HG02759 (cell line): ENCODE data around the gene RASA2.
"Not testable (repeated sequence)": the region's sequence is repeated elsewhere in the genome, so short reads cannot be mapped to it uniquely, and the experiment has no call there.

Experiments
- ATAC-seq: cut with Tn5 transposase; IDR thresholded peaks from one replicate; pipeline ENCODE4 v1.9.1; 2021; ENCODE audit warnings: mild to moderate bottlenecking, moderate library complexity; ENCODE audit not compliant: unreplicated experiment

The RASA2 gene

GRCh38 chr3:141529717-141530414 is 43.0 kb downstream of the RASA2 start:
- no peak for ATAC-seq

- ATAC-seq, result no peak
Measured at GRCh38 chr3:141530415-141530768, 43.6 kb downstream of the RASA2 start.

GRCh38 chr3:141532609-141533008 is 45.8 kb downstream of the RASA2 start:
- no peak for ATAC-seq

DNA sequence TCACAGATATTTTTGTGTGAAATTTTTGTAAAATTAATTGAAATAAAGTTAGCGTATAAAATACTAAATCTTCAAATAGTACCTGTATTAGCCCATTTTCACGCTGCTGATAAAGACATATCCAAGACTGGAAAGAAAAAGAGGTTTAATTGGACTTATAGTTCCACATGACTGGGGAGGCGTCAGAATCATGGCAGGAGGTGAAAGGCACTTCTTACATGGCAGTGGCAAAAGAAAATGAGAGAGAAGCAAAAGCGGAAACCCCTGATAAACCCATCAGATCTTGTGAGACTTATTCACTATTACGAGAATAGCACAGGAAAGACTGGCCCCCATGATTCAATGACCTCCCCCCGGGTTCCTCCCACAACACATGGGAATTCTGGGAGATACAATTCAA is 49.2 kb downstream of the RASA2 start:
- ATAC-seq, result not testable (repeated sequence)

- no peak for ATAC-seq
Measured at GRCh38 chr3:141537856-141538255, 51.0 kb downstream of the RASA2 start.

GRCh38 chr3:141538568-141539240 is 51.9 kb downstream of the RASA2 start:
- ATAC-seq, result no peak

- ATAC-seq, result no peak
Measured at GRCh38 chr3:141539431-141540187, 52.8 kb downstream of the RASA2 start.

GRCh38 chr3:141540531-141540930 is 53.7 kb downstream of the RASA2 start:
- ATAC-seq, result no peak

- ATAC-seq, result no peak
Measured at GRCh38 chr3:141542202-141542969, 55.6 kb downstream of the RASA2 start.

- no peak for ATAC-seq
Measured at GRCh38 chr3:141542989-141543388, 56.2 kb downstream of the RASA2 start.

DNA sequence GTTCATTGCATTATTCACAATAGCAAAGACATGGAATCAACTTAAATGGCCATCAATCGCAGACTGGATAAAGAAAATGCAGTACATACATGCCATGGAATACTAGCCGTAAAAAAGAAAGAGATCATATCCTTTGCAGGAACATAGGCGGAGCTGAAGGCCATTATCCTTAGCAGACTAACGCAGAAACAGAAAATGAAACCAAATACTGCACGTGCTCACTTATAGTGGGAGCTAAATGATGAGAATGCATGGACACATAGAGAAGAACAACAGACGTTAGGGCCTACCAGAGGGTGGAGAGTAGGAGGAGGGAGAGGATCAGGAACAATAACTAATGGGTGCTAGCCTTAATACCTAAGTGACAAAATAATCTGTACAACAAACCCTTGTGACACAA is 57.9 kb downstream of the RASA2 start:
- no peak for ATAC-seq

DNA sequence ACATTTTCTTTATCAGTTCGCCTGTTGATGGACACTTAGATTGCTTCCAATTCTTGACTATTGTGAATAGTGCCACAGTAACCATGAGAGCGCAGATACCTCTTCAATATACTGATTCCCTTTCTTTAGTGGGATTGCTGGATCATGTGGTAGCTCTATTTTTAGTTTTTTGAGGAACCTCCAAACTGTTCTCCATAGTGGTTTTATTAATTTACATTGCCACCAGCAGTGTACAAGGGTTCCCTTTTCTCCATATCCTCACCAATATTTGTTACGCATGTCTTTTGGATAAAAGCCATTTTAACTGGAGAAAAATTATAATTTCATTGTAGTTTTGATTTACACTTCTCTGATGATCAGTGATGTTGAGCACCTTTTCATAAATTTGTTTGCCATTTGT is 59.3 kb downstream of the RASA2 start:
- no peak for ATAC-seq

GRCh38 chr3:141546586-141546985 is 59.8 kb downstream of the RASA2 start:
- ATAC-seq, result no peak

- ATAC-seq, result no peak
Measured at GRCh38 chr3:141547791-141548190, 61.0 kb downstream of the RASA2 start.

DNA sequence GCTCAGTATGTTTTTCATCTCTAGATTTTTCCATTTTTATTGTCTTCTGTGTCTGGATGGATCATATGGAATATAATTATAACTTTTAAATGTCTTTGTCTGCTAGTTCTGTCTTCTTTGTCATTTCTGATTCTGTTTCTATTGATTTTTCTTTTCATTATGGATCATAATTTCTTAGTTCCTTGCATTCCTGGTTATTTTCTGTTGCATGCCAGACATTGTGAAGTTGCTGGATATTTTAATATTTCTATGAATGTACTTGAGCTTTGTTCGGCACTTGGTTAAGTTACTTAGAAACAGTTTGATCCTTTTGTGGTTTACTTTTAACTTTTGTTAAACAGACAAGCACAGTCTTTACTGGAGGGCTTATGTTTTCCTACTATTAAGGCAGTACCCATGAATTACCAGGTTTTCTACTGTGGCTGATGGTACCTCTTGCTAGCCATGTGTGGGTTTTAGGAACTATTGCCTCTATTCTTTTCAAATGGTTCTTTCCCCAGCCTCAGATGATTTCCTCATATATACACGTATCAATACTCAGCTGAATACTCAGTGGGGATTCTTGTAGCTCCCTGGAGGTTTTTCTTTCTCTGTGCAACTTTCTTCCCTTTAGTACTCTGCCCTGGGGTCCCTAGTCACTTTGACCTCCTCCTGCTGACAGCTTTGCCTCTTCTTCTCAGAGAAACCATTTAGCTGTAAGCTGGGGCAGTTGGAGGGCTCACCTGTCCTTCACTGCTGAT is 64.3 kb downstream of the RASA2 start:
- ATAC-seq, result no peak

- no peak for ATAC-seq
Measured at GRCh38 chr3:141552440-141552991, 65.7 kb downstream of the RASA2 start.

DNA sequence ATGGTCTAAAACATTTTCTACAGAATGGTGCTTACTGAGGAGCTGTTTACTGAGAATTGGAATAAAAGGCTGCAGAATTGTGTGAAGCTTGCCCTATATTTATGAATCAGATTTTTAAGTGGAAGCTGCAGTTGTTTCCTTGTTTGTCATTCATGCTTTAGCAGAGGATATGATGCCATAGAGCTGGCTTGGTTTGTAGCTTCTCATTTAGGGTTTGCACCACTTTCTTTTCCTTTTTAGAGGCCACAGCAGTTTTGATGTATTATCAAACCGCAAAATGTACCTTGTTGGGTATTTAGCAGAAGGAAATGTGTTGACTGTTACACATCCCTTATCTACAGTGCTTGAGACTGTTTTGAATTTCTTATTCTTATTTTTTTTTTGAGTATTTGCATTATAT is 66.2 kb downstream of the RASA2 start:
- ATAC-seq, result no peak

GRCh38 chr3:141556034-141556433 is 69.2 kb downstream of the RASA2 start:
- ATAC-seq, result no peak

- ATAC-seq, result no peak
Measured at GRCh38 chr3:141557961-141558706, 71.3 kb downstream of the RASA2 start.
